GM06990 (cell line): Measurements from ENCODE around the gene FAM107A.

Source experiments
- DNase-seq: peaks from one replicate; pipeline ENCODE4 v3.0.0-alpha.2; 2011; ENCODE audit not compliant: insufficient read length; ENCODE audit errors: extremely low read depth
- H3K27me3 ChIP-seq: replicated peaks from 2 replicates; pipeline ENCODE4 v1.6.0; 2011; ENCODE audit warnings: low read length; ENCODE audit not compliant: control insufficient read depth, insufficient read depth
- H3K36me3 ChIP-seq: 2 replicates; pipeline ENCODE4 v1.5.1; 2011; ENCODE audit warnings: low read length; ENCODE audit not compliant: control insufficient read depth, insufficient read depth
- H3K4me3 ChIP-seq: replicated peaks from 2 replicates; pipeline ENCODE4 v1.5.1; 2011; ENCODE audit warnings: low read depth, mild to moderate bottlenecking, control low read depth, low read length
- CTCF ChIP-seq: IDR thresholded peaks from 2 replicates; pipeline ENCODE4 v1.5.1; 2011; ENCODE audit warnings: low read length, control low read depth, mild to moderate bottlenecking, inconsistent platforms; ENCODE audit not compliant: insufficient read depth, poor library complexity, severe bottlenecking

Gene FAM107A

GRCh38 chr3:58606693-58607092, 29.5 kb upstream of the FAM107A start:
- H3K27me3 ChIP-seq: no peaks in the 10 kb centered on the region; the same call in 1 of the 2 replicates
- no peak for TF ChIP-seq CTCF
- no peaks in the 10 kb centered on the region for H3K36me3 ChIP-seq
- no peak for DNase-seq
- no peak overlapping the region for H3K4me3 ChIP-seq

GRCh38 chr3:58604031-58604430, 26.8 kb upstream of the FAM107A start:
- no peak for TF ChIP-seq CTCF
- no peak for DNase-seq
- H3K27me3 ChIP-seq: no peaks in the 10 kb centered on the region
- no peak overlapping the region for H3K4me3 ChIP-seq
- H3K36me3 ChIP-seq: no peaks in the 10 kb centered on the region

- no peak for TF ChIP-seq CTCF
- Histone ChIP-seq H3K27me3 (no peaks in the 10 kb centered on the region), H3K36me3 (no peaks in the 10 kb centered on the region), H3K4me3 (no peak overlapping the region)
- DNase-seq: no peak
Observed at GRCh38 chr3:58603606-58604005, 26.4 kb upstream of the FAM107A start.

DNA sequence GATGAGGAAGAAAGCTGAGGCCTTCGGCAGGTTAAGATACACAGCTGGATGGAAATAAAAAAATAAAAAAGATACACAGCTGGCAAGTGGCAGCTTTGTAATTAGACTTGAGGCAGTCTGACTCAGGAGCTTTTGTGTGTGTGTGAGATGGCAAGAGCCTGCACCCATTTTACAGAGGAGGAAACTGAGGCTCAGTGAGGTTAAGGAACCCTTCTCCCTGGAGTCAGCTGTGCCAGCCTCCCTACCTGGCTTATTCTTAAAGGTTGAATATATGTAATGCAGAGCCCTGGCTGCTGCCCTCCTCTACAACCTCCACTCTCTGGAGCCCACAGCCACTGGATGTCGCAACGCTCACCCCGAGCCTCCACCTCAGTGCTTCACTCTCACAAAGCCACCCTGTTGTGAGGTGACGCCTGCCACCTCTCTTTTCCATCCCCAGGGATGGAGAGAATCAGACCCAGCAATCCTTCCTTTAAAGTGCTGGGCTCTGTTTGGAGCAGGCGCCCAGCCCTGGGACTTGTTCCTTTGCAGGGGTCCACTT, 20.6 kb upstream of the FAM107A start:
- Histone ChIP-seq H3K4me3 (no peak overlapping the region), H3K36me3 (no peaks in the 10 kb centered on the region), H3K27me3 (no peaks in the 10 kb centered on the region)
- no peak for TF ChIP-seq CTCF
- DNase-seq: no peak

DNA sequence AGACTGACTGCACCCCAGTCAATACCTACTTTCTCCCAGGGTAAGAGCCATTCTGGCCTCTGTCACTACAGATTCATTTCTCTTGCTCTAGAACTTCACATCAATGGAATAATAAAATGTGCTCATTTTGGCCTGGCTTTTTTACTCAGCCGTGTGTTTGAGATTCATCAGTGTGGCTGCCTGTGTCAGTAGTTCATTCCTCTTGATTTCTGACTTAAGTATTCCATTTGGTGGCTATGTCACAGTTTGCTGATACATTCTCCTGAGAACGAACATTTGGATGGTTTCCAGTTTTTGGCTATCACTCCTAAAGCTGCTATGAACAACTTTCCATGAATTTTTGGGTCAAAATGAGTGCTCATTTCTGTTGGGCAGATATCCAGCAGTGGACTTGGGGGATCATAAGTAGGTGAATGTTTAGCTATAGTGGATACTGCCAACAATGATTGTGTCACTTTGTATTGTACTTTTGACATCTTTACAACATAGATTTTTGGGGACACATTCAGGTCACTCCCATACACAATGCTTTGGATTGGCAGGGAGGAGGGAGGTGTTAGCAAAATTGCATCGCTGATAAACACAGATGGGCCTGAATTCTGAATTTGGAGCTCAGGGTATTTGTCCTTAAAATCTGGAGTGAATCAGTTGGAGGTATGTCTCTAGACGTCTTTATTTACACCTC, 19.8 kb upstream of the FAM107A start:
- Histone ChIP-seq H3K27me3 (no peaks in the 10 kb centered on the region), H3K4me3 (no peak overlapping the region), H3K36me3 (no peaks in the 10 kb centered on the region)
- TF ChIP-seq CTCF: no peak
- no peak for DNase-seq
